Thyroid gland (tissue), 4 donors: ENCODE results near the gene CCDC192.

ENCODE experiments used
- POLR2A ChIP-seq, 2 donors: fragments of 450-650 bp; IDR thresholded peaks; one replicate each; pipeline ENCODE4 v1.6.1; 2017; ENCODE audit warnings: antibody characterized with exemption in 2 of 2, mild to moderate bottlenecking in 2 of 2, moderate library complexity in 1 of 2
- TF ChIP-seq, protein P1 (sequence below), 6 experiments: fragments of 200-600 bp in 3 of 6; fragments of 450-650 bp in 3 of 6; sonication (generic) in 3 of 6; IDR thresholded peaks; one replicate each; pipeline ENCODE4 v1.5.1; 2016 to 2019; ENCODE audit warnings: antibody characterized with exemption in 6 of 6, mild to moderate bottlenecking in 2 of 6, inconsistent platforms in 1 of 6, moderate library complexity in 1 of 6

DNA sequence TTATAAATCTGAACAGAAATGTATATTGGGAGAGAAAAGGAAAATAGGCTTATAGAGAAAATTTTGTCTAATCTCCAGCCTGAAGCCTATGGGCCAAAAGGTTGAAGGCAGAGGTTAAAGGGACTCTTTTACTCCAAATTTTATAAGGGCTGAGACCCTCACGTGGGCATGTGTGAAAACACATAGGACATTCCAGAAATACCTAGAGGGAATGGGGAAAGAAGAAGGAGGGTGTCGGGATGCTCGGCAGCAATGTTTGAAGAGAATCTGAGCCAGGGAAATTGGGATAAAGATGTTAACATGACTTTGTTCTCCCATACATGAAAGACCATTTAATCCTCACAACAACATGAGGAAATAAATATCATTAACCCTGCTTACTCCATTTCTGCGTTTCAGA, 278.3 kb downstream of the CCDC192 start:
- no peak for TF ChIP-seq POLR2A (IDR thresholded peaks at IDR 0.05)
- TF ChIP-seq, protein P1, sequence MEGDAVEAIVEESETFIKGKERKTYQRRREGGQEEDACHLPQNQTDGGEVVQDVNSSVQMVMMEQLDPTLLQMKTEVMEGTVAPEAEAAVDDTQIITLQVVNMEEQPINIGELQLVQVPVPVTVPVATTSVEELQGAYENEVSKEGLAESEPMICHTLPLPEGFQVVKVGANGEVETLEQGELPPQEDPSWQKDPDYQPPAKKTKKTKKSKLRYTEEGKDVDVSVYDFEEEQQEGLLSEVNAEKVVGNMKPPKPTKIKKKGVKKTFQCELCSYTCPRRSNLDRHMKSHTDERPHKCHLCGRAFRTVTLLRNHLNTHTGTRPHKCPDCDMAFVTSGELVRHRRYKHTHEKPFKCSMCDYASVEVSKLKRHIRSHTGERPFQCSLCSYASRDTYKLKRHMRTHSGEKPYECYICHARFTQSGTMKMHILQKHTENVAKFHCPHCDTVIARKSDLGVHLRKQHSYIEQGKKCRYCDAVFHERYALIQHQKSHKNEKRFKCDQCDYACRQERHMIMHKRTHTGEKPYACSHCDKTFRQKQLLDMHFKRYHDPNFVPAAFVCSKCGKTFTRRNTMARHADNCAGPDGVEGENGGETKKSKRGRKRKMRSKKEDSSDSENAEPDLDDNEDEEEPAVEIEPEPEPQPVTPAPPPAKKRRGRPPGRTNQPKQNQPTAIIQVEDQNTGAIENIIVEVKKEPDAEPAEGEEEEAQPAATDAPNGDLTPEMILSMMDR (IDR thresholded peaks at IDR 0.05): no peak
